Omental fat pad (tissue), 4 donors: ENCODE measurements around the gene GTSE1. TPM values are rescaled to one million over a fixed set of nuclear protein-coding genes. Genes with fewer than 3 reads are reported as not detected.
A peak's percentile ranks its signal among the peaks of the same experiment; 100 is the strongest.

Experiments
- ATAC-seq: fragments of 150-250 bp; one replicate; pipeline ENCODE4 v1.9.1; 2016; ENCODE audit warnings: mild to moderate bottlenecking, moderate library complexity; ENCODE audit not compliant: low FRiP score
- DNase-seq: peaks from one replicate; pipeline ENCODE4 v3.0.0-alpha.2; 2019; ENCODE audit warnings: low spot score
- total RNA-seq, 4 donors: library from RNA; depleted of rRNA; stranded (reverse); fragments of >200 nt; gene quantifications; one replicate each; pipeline ENCODE4 v1.1.0, GENCODE V29; 2016
- TF ChIP-seq, protein P1 (sequence below), 3 donors: fragments of 450-650 bp; IDR thresholded peaks; one replicate each; pipeline ENCODE4 v1.5.1; 2016 to 2017; ENCODE audit warnings: antibody characterized with exemption in 3 of 3, mild to moderate bottlenecking in 3 of 3, moderate library complexity in 2 of 3

GTSE1 gene
- total RNA-seq, 4 donors from 2014 or later = 1.1 to 2.5 (median 1.3) TPM; not detected in 1

DNA sequence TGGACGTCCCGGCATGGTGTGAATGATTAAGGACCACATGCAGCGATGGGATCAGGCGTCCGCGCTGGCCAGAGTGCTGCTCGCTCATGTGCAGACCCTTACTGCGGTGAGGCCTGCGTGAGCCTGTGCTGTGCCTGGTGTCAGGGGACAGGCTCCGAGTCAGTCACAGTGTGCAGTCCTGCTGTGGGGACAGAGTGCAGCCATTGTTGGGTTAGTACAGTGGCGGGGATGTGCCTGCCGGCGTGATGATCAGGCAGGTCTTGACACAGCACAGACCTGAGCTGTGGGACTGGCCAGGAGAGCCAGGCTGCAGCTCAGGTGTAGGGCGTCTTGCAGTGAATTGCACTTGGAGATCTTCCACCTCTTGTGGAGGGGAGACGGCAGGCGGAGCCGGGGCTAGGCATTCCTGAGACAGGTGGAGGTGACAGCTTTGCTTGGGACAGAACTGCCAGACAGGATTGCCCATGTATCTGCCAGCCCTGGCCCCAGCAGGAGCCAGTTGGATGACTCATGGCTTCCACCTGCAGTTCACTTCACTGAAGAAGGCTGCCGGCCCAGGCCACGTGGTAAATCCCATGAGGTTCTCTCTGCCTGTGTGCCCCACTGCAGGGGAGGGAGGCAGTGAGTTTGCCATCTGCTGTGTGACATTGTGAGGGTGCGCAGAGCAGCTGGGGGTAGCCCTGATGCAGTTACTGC, 56.2 kb downstream of the GTSE1 start:
- ATAC-seq (no peak), DNase-seq (no peak)
- TF ChIP-seq, protein P1, sequence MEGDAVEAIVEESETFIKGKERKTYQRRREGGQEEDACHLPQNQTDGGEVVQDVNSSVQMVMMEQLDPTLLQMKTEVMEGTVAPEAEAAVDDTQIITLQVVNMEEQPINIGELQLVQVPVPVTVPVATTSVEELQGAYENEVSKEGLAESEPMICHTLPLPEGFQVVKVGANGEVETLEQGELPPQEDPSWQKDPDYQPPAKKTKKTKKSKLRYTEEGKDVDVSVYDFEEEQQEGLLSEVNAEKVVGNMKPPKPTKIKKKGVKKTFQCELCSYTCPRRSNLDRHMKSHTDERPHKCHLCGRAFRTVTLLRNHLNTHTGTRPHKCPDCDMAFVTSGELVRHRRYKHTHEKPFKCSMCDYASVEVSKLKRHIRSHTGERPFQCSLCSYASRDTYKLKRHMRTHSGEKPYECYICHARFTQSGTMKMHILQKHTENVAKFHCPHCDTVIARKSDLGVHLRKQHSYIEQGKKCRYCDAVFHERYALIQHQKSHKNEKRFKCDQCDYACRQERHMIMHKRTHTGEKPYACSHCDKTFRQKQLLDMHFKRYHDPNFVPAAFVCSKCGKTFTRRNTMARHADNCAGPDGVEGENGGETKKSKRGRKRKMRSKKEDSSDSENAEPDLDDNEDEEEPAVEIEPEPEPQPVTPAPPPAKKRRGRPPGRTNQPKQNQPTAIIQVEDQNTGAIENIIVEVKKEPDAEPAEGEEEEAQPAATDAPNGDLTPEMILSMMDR (IDR thresholded peaks at IDR 0.05) = no peak

DNA sequence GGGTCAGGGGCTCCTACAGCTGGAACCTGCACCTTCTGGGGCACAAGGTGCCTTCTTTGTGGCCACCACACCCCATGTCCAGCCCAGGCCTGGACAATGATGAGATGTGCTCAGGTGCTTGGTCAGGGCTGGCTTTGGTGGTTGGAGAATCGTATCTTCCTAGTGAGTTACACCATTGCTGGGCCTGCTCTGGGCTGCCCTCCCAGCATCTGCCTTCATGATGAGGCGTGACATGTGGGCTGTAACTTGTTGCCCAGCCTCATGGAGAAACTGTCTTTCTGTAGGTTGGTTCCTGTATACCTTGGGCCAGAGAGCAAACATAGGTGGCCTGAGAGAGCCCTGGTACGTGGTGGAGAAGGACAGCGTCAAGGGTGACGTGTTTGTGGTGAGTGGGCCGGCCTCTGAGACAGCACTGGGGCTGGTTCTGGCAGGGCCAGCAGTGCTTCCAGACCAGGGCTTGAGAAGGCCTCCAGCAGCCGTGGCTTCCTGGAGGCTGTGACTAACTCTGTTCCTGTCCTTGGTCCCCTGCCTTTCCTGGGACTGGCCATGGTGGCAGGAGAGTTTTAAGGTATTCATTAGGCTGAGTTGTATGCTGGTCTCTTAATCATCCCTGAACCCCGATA, 56.9 kb downstream of the GTSE1 start:
- DNase-seq (no peak), ATAC-seq (no peak)
- TF ChIP-seq, protein P1 (IDR thresholded peaks at IDR 0.05) = no peak

DNA sequence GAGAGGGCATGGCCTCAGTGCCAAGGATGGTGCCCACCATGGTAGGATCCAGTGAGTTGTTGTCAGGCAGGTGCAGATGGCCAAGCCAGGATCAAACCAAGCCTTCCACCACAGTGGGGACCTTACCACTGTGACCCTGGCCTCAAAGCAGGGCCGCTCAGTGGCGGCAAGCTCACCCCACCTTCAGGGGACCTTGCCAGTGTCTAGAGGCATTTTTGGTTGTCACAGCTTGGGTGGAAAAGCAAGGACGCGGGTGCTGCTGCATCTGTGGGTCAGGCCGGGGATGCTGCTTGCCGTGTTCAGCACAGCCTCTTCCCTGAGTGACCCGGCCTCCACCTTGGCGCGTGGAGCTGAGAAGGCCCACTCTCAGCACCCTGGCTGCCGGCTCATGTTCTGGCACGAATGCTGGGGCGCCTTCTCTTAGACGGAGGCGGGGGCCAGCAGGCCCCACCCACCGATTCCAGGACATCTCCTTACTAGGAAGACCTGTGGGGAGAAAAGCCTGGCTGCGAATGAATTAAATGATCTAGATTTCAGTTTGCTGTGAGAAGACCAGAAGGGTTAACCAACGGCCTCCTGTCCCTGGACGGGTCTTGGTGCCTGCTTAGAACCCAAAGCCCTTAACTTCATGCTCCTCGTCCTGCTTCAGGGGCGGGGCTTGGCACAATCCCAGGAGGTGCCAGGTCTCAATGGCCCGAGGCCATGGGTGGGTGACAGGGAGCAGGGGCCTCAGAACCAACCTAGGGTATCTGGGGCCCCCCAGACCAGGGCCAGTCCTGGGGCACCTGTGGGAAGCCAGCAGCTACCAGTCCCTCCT, 57.7 kb downstream of the GTSE1 start:
- TF ChIP-seq, protein P1 (IDR thresholded peaks at IDR 0.05) = no peak
- DNase-seq = no peak
- no peak for ATAC-seq

- ATAC-seq = no peak
- TF ChIP-seq, protein P1 (IDR thresholded peaks at IDR 0.05) = no peak
- DNase-seq = no peak
Measured at GRCh38 chr22:46354993-46355305, 58.3 kb downstream of the GTSE1 start.

- DNase-seq (peak; percentile 71), ATAC-seq (no peak)
- TF ChIP-seq, protein P1 (IDR thresholded peaks at IDR 0.05) = no peak
Measured at GRCh38 chr22:46355369-46355995, 58.8 kb downstream of the GTSE1 start.

DNA sequence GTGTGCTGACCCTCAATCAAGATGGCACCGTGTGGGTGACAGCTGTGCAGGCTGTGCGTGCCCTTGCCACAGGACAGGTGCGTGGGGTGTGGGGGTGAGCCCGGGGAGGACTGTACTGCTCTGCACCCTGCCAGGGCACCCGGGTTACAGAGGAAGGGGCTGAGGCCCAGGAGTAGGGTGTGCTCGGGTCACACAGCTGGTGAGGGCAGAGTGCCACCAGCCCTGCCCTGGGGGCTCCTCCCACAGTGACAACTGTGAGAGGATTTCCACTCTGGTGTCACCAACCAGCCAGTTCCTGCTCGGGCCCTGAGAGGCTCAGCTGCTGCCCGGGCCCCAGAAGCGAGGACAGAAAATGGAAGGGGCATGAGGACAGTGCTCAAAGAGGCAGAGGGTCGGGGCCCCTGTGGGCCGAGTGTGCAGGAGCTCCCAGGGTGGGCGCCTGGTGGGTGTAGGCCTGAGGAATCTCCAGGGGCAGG, 59.4 kb downstream of the GTSE1 start:
- no peak for ATAC-seq
- TF ChIP-seq, protein P1 (IDR thresholded peaks at IDR 0.05) = no peak
- no peak for DNase-seq
